K562 (cell line): ENCODE measurements around the gene TFAP2A. TPM values are rescaled to one million over a fixed set of nuclear protein-coding genes. Genes with fewer than 3 reads are reported as not detected.

Experiments
- CC2D1A ChIP-seq: fragments of 450-650 bp; IDR thresholded peaks from 2 replicates; pipeline ENCODE4 v1.6.1; 2017; ENCODE audit warnings: mild to moderate bottlenecking
- EGR1 ChIP-seq: fragments of 450-650 bp; conservative IDR thresholded peaks from 2 replicates; pipeline ENCODE4 v1.6.1; 2017; ENCODE audit warnings: mild to moderate bottlenecking
- ESRRA ChIP-seq: fragments of 450-650 bp; IDR thresholded peaks from 2 replicates; pipeline ENCODE4 v1.6.1; 2014; ENCODE audit warnings: low read depth, mild to moderate bottlenecking, moderate library complexity, borderline replicate concordance
- FOXK2 ChIP-seq, 2 experiments: fragments of 450-650 bp; IDR thresholded peaks in 1 of 2; conservative IDR thresholded peaks in 1 of 2; 2 replicates each; pipeline ENCODE4 v1.6.1; 2016; ENCODE audit warnings: low read depth in 2 of 2, mild to moderate bottlenecking in 1 of 2
- GATAD2A ChIP-seq: fragments of 450-650 bp; IDR thresholded peaks from 2 replicates; pipeline ENCODE4 v1.6.1; 2017
- HDGF ChIP-seq: fragments of 450-650 bp; IDR thresholded peaks from 2 replicates; pipeline ENCODE4 v1.6.1; 2016
- HNRNPH1 ChIP-seq: fragments of 200-400 bp; formaldehyde crosslinking; optimal IDR thresholded peaks from 2 replicates; pipeline ENCODE3; 2017; ENCODE audit warnings: low read depth, mild to moderate bottlenecking, low read length, moderate library complexity
- KLF16 ChIP-seq: IDR thresholded peaks from 2 replicates; pipeline ENCODE4 v1.6.1; 2016; ENCODE audit warnings: antibody characterized with exemption
- OTX1 ChIP-seq: fragments of 450-650 bp; formaldehyde crosslinking; IDR thresholded peaks from 2 replicates; pipeline ENCODE4 v1.4.0; 2022; ENCODE audit warnings: mild to moderate bottlenecking
- RUNX1 ChIP-seq: sonication (generic); IDR thresholded peaks from 2 replicates; pipeline ENCODE4 v1.6.1; 2016; ENCODE audit warnings: antibody characterized with exemption, low read depth
- TBL1XR1 ChIP-seq, 2 experiments: IDR thresholded peaks; 2 replicates each; pipeline ENCODE4 v1.6.1; 2012; ENCODE audit warnings: improper control_type of control experiment in 2 of 2, low read length in 2 of 2, mild to moderate bottlenecking in 1 of 2
- ZBTB7A ChIP-seq: IDR thresholded peaks from 2 replicates; pipeline ENCODE4 v1.6.1; 2011; ENCODE audit warnings: low read depth, mild to moderate bottlenecking, low read length, moderate library complexity, borderline replicate concordance; ENCODE audit not compliant: control insufficient read depth
- polyA plus RNA-seq, 8 experiments: library from polyadenylated mRNA; depleted of rRNA in 4 of 8; stranded (reverse) in 5 of 8; unstranded in 3 of 8; fragments of >200 nt; fragmentation: Nextera tagmentation in 2 of 8; fragmentation: Illumina TruSeq in 1 of 8; extraction: Ambion mirVana in 2 of 8; extraction: Trizol in 1 of 8; gene quantifications; 2 replicates each; pipeline versions ENCODE4 v1.2.1 to v1.2.3, GENCODE V29; 2011 to 2014; ENCODE audit warnings: inconsistent platforms in 1 of 8, missing spikeins in 1 of 8
- total RNA-seq, 7 experiments: library from RNA; depleted of rRNA in 6 of 7; stranded (reverse); fragments of >200 nt in 6 of 7; fragmentation: Illumina TruSeq in 2 of 7; extraction: Trizol in 2 of 7; gene quantifications; 2 replicates each; pipeline versions ENCODE4 v1.2.1 to v1.2.3, GENCODE V29; 2011 to 2021; ENCODE audit warnings: low replicate concordance in 1 of 7
- TF ChIP-seq, protein P1 (sequence below): fragments of 250-450 bp; sonication (Bioruptor Pico); IDR thresholded peaks from 2 replicates; pipeline ENCODE4 v1.4.0; 2020; ENCODE audit warnings: mild to moderate bottlenecking, moderate library complexity
- TF ChIP-seq, protein P2 (sequence below), 2 experiments: fragments of 200-800 bp in 1 of 2; sonication (Bioruptor generic) in 1 of 2; sonication (generic) in 1 of 2; formaldehyde crosslinking in 1 of 2; IDR thresholded peaks in 1 of 2; conservative IDR thresholded peaks in 1 of 2; 2 replicates each; pipeline versions ENCODE4 v1.5.0 to v1.6.1; 2016 to 2020; ENCODE audit warnings: missing compliant biosample characterization in 1 of 2, missing genetic modification characterization in 1 of 2, missing genetic modification reagents in 1 of 2
- TF ChIP-seq, protein P3 (sequence below), 2 experiments: fragments of 450-650 bp; formaldehyde crosslinking in 1 of 2; IDR thresholded peaks; 2 replicates each; pipeline versions ENCODE4 v1.4.0 to v1.6.1; 2014 to 2020; ENCODE audit warnings: mild to moderate bottlenecking in 2 of 2, borderline replicate concordance in 1 of 2, low read depth in 1 of 2

Gene TFAP2A
- total and polyA plus RNA-seq, 9 of the 15 experiments (the other 6 are each of a cell fraction or from before 2014, with no cell fraction given): 0.14 to 0.53 (median 0.19) TPM; not detected in 1

DNA sequence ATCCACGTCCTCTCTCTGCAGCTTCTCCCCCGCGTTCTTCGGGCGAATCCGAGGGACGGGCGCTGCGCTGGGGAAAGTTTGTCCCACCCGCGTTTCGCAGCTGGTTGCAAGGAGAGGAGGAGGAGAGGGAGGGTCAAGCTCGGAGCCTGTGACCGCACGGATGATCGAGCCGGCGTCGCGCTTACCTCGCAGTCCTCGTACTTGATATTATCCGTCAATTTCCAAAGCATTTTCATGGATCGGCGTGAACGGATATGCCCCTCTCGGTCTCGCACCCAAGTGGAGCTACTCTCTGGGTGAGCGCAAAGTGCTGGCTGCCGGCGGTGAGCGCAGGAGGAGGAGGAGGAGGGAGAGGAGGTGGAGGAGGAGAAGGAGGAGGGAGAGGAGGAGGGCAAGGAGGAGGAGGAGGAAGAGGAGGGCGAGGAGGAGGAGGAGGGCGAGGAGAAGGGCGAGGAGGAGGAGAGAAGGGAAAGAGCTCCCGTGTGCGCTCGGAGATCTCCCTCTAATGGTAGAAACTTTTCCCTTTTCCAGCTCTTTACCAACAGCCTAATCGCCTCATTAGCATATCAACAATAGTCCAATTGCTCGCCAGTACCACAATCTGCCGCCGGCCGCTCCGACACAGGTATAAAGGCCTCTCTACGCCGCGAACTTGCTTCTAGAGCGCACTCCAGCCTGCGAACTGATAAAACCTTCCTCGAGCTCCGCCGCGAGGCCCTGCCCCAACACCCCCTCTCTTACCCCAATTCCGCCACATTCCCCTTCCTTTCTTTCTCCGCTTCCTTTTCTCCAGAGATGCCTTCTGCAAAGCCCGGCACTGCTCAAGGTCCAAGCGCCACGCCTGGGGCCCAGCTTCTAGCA, at the start of gene TFAP2A (continued):
- TF ChIP-seq, protein P1, sequence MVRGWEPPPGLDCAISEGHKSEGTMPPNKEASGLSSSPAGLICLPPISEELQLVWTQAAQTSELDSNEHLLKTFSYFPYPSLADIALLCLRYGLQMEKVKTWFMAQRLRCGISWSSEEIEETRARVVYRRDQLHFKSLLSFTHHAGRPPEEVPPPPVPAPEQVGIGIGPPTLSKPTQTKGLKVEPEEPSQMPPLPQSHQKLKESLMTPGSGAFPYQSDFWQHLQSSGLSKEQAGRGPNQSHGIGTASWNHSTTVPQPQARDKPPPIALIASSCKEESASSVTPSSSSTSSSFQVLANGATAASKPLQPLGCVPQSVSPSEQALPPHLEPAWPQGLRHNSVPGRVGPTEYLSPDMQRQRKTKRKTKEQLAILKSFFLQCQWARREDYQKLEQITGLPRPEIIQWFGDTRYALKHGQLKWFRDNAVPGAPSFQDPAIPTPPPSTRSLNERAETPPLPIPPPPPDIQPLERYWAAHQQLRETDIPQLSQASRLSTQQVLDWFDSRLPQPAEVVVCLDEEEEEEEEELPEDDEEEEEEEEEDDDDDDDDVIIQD (CRISPR knock-in tag): no peak
- TF ChIP-seq, protein P2, sequence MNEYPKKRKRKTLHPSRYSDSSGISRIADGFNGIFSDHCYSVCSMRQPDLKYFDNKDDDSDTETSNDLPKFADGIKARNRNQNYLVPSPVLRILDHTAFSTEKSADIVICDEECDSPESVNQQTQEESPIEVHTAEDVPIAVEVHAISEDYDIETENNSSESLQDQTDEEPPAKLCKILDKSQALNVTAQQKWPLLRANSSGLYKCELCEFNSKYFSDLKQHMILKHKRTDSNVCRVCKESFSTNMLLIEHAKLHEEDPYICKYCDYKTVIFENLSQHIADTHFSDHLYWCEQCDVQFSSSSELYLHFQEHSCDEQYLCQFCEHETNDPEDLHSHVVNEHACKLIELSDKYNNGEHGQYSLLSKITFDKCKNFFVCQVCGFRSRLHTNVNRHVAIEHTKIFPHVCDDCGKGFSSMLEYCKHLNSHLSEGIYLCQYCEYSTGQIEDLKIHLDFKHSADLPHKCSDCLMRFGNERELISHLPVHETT (CRISPR knock-in tag; conservative IDR thresholded peaks at IDR 0.05 in 1 of 2, IDR thresholded peaks at IDR 0.05 in 1 of 2): no peak
- TF ChIP-seq RUNX1 (no peak), ESRRA (no peak), EGR1 (peak; percentile 41), CC2D1A (peak; percentile 74; the same call in 1 of the 2 replicates), FOXK2 (conservative IDR thresholded peaks at IDR 0.05 in 1 of 2, IDR thresholded peaks at IDR 0.05 in 1 of 2; ENCODE audit: low read depth in 2 of 2) (0 out of 4 replicates have a peak, but pooled peaks of 1 of the 2 experiments have one; percentile 41), HDGF (no peak), GATAD2A (no peak), KLF16 (no peak), OTX1 (CRISPR knock-in tag) (0 out of 2 replicates have a peak, but pooled peaks have one; percentile 19), TBL1XR1 (IDR thresholded peaks at IDR 0.05; ENCODE audit: low read length in 2 of 2) (no peak), ZBTB7A (no peak), HNRNPH1 (no peak)
- TF ChIP-seq, protein P3, sequence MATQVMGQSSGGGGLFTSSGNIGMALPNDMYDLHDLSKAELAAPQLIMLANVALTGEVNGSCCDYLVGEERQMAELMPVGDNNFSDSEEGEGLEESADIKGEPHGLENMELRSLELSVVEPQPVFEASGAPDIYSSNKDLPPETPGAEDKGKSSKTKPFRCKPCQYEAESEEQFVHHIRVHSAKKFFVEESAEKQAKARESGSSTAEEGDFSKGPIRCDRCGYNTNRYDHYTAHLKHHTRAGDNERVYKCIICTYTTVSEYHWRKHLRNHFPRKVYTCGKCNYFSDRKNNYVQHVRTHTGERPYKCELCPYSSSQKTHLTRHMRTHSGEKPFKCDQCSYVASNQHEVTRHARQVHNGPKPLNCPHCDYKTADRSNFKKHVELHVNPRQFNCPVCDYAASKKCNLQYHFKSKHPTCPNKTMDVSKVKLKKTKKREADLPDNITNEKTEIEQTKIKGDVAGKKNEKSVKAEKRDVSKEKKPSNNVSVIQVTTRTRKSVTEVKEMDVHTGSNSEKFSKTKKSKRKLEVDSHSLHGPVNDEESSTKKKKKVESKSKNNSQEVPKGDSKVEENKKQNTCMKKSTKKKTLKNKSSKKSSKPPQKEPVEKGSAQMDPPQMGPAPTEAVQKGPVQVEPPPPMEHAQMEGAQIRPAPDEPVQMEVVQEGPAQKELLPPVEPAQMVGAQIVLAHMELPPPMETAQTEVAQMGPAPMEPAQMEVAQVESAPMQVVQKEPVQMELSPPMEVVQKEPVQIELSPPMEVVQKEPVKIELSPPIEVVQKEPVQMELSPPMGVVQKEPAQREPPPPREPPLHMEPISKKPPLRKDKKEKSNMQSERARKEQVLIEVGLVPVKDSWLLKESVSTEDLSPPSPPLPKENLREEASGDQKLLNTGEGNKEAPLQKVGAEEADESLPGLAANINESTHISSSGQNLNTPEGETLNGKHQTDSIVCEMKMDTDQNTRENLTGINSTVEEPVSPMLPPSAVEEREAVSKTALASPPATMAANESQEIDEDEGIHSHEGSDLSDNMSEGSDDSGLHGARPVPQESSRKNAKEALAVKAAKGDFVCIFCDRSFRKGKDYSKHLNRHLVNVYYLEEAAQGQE (IDR thresholded peaks at IDR 0.05; ENCODE audit: borderline replicate concordance): peak; percentile 47; the same call in 1 of the 2 replicates
- TF ChIP-seq, protein P3 (CRISPR knock-in tag; IDR thresholded peaks at IDR 0.05; ENCODE audit: low read depth): no peak
